HG03108 (cell line): ENCODE measurements around the gene CD8A.

Experiments used
- ATAC-seq: cut with Tn5 transposase; IDR thresholded peaks from one replicate; pipeline ENCODE4 v1.9.1; 2021; ENCODE audit warnings: moderate library complexity; ENCODE audit not compliant: unreplicated experiment

CD8A gene

GRCh38 chr2:86781363-86781762 lies 9.3 kb downstream of the CD8A start:
- no peak for ATAC-seq

- ATAC-seq = no peak
Observed at GRCh38 chr2:86779971-86780370, 10.7 kb downstream of the CD8A start.

GRCh38 chr2:86778957-86779356 lies 11.8 kb downstream of the CD8A start:
- ATAC-seq = no peak

GRCh38 chr2:86776532-86776931 lies 14.2 kb downstream of the CD8A start:
- no peak for ATAC-seq

GRCh38 chr2:86775338-86775737 lies 15.4 kb downstream of the CD8A start:
- ATAC-seq = no peak

GRCh38 chr2:86774862-86775261 lies 15.9 kb downstream of the CD8A start:
- ATAC-seq = no peak

GRCh38 chr2:86772611-86773010 lies 18.1 kb downstream of the CD8A start:
- ATAC-seq = no peak

- no peak for ATAC-seq
Observed at GRCh38 chr2:86770816-86771301, 19.9 kb downstream of the CD8A start.

GRCh38 chr2:86769838-86770237 lies 20.9 kb downstream of the CD8A start:
- ATAC-seq = no peak

- ATAC-seq = no peak
Observed at GRCh38 chr2:86768189-86768949, 22.3 kb downstream of the CD8A start.

- ATAC-seq = no peak
Observed at GRCh38 chr2:86765310-86765695, 25.4 kb downstream of the CD8A start.

GRCh38 chr2:86764661-86765309 lies 25.9 kb downstream of the CD8A start:
- ATAC-seq = no peak

- ATAC-seq = no peak
Observed at GRCh38 chr2:86760371-86760770, 30.3 kb downstream of the CD8A start.

- no peak for ATAC-seq
Observed at GRCh38 chr2:86758405-86758804, 32.3 kb downstream of the CD8A start.

GRCh38 chr2:86753606-86754005 lies 37.1 kb downstream of the CD8A start:
- no peak for ATAC-seq

- no peak for ATAC-seq
Observed at GRCh38 chr2:86752934-86753333, 37.8 kb downstream of the CD8A start.

GRCh38 chr2:86751778-86752177 lies 38.9 kb downstream of the CD8A start:
- ATAC-seq = no peak

GRCh38 chr2:86750240-86750839 lies 40.4 kb downstream of the CD8A start:
- no peak for ATAC-seq

GRCh38 chr2:86747711-86748639 lies 42.7 kb downstream of the CD8A start:
- no peak for ATAC-seq

- ATAC-seq = no peak
Observed at GRCh38 chr2:86746939-86747338, 43.8 kb downstream of the CD8A start.

GRCh38 chr2:86744152-86744551 lies 46.6 kb downstream of the CD8A start:
- no peak for ATAC-seq
